Stimulated activated CD8-positive, alpha-beta memory T cell treated with anti-CD3 and anti-CD28 coated beads, Interleukin-15, amount 100 ng/mL, for 24 hours (primary cell): ENCODE results near the gene SLC47A1.

Experiments
- DNase-seq: peaks from one replicate; pipeline ENCODE4 v3.0.0-alpha.2; 2020; ENCODE audit warnings: low read depth

Gene SLC47A1

DNA sequence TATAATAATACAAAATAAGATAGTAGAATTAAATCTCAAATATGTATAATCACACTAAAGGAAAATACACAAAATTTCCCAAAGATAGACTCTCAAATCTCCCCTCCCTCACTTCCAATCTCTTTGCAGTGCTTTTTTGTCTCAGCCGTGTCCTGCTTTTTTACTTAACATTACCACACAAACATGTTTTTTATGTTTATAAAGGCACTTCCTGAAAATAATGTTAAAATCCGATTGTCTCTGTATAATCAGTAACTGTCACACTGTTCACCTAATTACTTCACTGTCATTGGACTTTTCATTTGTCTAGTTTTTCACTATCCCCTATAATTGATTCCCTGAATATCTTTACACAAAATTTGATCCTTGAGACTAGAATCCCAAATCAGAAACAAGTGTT lies 76.7 kb downstream of the SLC47A1 start:
- DNase-seq, result no peak

DNA sequence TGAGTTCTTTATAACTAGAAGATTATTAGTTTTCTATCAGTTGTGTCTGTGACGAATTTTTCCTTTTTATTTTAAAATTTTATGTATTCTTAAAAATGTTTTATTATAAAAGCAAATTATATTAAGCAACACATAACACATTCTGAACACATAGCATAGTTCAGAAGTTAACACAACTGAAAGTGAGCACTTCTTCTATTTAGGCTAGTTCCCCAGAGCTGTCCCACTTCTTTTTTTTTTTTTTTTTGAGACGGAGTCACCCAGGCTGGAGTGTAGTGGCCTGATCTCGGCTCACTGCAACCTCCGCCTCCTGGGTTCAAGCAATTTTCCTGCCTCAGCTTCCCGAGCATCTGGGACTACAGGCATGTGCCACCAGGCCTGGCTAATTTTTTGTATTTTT lies 77.2 kb downstream of the SLC47A1 start:
- no peak for DNase-seq

DNA sequence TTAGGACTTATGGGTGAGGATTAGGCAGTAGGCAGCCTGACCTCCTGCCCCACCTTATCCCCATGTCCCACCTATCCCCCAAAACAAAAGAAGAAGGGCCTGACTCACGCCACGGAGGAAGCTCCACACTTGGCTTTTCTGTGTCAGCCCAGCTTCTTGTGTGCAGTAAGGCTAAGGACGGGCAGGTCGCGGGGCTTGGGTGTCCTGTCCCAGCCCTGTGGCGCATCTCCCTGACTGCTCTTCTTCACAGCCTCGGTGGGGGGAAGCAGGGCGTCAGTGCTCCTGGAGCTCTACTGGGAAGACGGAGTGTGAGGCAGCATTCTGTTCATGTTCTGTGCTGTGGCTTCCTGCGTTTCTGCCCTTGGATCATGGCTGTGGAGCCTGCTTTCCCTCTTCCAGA lies 80.3 kb downstream of the SLC47A1 start:
- DNase-seq, result no peak

DNA sequence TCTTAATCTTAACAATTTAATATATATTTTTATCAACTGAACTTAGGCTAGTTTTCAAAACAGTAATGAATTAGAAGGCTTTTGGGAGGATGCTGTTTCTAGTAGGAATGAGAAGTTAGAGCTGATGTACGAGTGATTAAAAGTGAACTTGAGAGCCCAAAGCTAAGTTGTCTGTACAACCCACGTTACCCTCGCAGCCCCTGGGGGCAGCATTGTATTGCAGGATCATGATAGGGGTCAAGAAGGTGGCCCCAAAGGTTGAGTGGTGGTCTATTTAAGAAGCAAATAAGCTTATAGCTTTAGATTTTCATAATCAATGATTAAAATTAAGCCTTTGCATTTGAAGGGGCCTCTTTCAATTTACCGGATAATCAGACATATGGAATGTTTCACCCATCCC lies 81.2 kb downstream of the SLC47A1 start:
- DNase-seq, result no peak

DNA sequence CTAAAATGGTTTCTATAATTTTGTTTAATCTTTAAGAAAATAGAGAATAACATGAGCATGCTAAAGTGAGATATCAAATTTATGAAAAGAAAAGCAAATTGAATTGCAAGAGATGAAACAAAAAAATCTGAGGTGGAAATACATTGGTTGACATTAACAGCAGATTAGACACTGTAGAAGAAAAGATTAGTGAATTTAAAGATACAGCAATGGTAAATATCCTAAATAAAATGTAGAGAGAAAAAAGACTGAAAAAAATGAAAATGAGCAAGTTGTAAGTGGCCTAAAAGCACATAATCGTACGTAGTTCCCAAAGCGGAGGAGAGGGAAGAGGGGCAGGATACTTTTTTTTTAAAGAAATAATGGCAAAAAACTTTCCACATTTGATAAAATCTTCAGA lies 84.4 kb downstream of the SLC47A1 start:
- no peak for DNase-seq

DNA sequence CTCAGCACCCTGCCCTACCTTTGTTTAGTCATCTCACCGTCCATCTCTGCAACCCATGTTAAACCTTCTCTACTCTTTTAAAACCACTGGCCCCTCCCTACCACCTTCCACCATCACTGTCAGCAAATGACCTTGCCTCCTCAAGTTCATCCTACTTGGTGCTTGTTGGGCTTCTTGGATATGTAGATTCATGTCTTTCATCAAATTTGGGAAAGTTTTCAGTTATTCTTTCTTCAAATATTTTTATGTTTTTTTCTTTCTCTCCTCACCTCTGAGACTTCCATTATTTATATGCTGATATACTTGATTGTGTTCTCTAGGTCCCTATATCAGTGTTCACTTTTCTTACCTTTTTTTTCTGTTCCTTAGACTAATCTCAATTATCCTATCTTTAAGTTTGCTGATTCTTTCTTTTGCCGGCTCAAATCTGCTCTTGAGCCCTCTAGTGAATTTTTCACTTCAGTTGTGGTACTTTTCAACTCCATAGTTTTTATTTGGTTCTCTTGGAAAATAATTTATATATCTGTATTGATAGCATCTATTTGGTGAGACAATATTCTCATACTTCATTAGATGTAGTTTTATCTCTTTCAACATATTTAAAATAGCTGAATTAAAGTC lies 86.2 kb downstream of the SLC47A1 start:
- DNase-seq, result no peak

DNA sequence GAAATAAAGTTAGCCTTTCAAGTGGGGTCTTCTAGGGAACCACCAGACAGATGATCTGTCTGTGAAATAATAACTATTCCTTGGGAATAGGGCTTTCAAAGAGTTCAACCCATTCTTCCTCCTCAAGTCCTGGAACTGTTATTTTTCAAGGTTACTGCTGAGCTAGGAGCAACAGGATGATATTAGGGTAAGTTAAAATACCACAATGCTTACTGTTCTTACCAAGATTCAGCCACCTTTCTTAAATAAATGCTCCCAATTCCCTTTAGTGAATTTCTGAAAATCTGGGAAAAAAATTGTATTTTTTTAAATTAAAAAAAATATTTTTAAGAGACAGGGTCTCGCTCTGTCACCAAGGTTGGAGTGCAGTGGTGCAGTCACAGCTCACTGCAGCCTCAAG lies 88.0 kb downstream of the SLC47A1 start:
- no peak for DNase-seq

DNA sequence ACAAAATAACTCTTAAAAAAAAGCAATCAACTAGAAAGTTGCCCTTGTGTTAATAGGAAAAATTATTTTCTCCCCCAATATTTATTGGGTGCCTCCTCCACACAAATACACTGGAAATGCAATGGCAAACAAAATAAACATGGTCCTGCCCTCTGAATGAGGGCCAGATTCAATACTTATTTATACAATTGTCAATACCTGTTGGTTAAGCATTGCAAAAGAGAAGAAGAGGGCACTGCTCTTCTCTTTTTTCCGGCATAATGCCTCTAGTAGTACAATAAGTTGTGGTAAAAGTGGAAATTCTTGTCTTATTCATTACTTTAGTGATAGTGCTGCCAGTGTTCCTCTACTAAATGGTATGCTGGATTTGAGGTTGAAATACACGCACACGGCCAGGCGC lies 92.4 kb downstream of the SLC47A1 start:
- DNase-seq, result no peak
